Neural crest cell (in vitro differentiated cells): ENCODE measurements around the gene SORCS2. TPM values are rescaled to one million over a fixed set of nuclear protein-coding genes. Genes with fewer than 3 reads are reported as not detected.

Experiments used
- DNase-seq: peaks from one replicate; pipeline ENCODE4 v3.0.0; 2021; ENCODE audit warnings: low read depth, mixed read lengths, low spot score
- H3K27ac Mint-ChIP-seq: one replicate; pipeline ENCODE4 v1.8.0; 2021; ENCODE audit warnings: mild to moderate bottlenecking, mixed read lengths; ENCODE audit not compliant: unreplicated experiment
- H3K27me3 Mint-ChIP-seq: 2 replicates; pipeline ENCODE4 v1.8.0; 2021; ENCODE audit warnings: low read depth, mild to moderate bottlenecking, mixed read lengths
- H3K36me3 Mint-ChIP-seq: 2 replicates; pipeline ENCODE4 v1.8.0; 2021; ENCODE audit warnings: low read depth, mild to moderate bottlenecking, mixed read lengths
- H3K4me1 Mint-ChIP-seq: 2 replicates; pipeline ENCODE4 v1.8.0; 2021; ENCODE audit warnings: mixed read lengths
- H3K4me3 Mint-ChIP-seq: one replicate; pipeline ENCODE4 v1.8.0; 2021; ENCODE audit warnings: mild to moderate bottlenecking, mixed read lengths
- H3K9me3 Mint-ChIP-seq: 2 replicates; pipeline ENCODE4 v1.8.0; 2021; ENCODE audit warnings: mixed read lengths
- total RNA-seq: library from RNA; stranded (reverse); gene quantifications from 2 replicates; pipeline ENCODE4 v1.2.1, GENCODE V29; 2021
- TF ChIP-seq, protein P1 (sequence below): fragments of 200-600 bp; sonication (generic); conservative IDR thresholded peaks from 2 replicates; pipeline ENCODE4 v1.5.0; 2021; ENCODE audit warnings: antibody characterized with exemption, mild to moderate bottlenecking

Gene SORCS2
- total RNA-seq, 1 donor from 2014 or later: 1.1 TPM

DNA sequence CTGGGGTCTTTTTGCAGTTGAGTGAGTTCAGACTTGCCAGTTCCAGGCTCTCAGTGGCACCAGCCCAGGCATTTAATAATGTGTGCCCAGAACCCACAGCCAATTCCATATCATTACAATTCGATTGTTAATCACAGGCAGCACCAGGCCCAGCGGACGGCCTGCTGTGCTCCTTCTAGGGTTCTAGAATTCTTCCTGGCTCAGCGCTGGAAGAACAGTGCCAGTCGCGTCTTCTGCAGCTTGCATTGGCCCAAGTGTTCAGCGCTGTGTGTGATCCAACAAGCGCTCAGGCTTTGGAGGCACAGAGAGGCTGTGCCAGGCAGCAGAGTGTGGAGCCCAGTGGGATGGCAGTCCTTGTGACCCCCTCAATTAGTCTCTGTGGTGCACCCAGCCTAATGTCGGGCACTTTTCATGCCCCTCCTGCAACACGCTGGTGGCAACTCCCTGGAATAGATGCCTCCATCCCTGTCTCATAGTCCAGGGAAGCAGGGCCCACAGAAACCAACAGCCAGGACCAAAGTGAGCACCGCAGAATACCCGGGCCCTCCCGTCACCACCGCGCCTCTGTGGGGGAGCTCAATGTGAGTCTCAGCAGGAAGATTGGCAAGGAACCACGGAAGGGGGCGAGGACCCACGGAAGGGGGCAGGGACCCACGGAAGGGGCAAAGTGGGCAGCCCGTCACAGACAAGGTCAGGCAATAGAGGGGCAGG is 554.2 kb downstream of the SORCS2 start:
- no peak for DNase-seq
- TF ChIP-seq, protein P1, sequence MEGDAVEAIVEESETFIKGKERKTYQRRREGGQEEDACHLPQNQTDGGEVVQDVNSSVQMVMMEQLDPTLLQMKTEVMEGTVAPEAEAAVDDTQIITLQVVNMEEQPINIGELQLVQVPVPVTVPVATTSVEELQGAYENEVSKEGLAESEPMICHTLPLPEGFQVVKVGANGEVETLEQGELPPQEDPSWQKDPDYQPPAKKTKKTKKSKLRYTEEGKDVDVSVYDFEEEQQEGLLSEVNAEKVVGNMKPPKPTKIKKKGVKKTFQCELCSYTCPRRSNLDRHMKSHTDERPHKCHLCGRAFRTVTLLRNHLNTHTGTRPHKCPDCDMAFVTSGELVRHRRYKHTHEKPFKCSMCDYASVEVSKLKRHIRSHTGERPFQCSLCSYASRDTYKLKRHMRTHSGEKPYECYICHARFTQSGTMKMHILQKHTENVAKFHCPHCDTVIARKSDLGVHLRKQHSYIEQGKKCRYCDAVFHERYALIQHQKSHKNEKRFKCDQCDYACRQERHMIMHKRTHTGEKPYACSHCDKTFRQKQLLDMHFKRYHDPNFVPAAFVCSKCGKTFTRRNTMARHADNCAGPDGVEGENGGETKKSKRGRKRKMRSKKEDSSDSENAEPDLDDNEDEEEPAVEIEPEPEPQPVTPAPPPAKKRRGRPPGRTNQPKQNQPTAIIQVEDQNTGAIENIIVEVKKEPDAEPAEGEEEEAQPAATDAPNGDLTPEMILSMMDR: no peak
- Mint-ChIP-seq H3K27me3 (no peaks in the 10 kb centered on the region), H3K9me3 (no peaks in the 10 kb centered on the region), H3K4me1 (no peaks in the 10 kb centered on the region), H3K36me3 (no peaks in the 10 kb centered on the region), H3K4me3 (no peak overlapping the region), H3K27ac (no peak overlapping the region)

DNA sequence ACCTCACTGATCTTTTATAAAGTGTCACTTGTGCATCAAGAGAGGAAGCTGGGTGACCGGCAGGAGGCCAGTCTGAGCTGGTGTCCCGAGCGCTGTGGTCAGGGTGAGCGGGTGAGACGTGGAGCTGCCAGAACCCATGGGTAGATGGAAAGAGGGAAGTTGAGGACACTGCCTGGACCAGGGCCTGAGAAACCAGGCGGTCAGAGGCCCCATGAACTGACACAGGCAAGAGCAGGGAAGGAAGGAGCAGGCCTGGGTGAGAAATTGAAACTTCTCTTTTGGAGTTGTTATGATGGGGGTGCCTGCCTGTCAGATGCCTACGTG is 554.7 kb downstream of the SORCS2 start:
- Mint-ChIP-seq H3K4me1 (no peaks in the 10 kb centered on the region), H3K27me3 (no peaks in the 10 kb centered on the region), H3K36me3 (no peaks in the 10 kb centered on the region), H3K9me3 (no peaks in the 10 kb centered on the region), H3K4me3 (no peak overlapping the region), H3K27ac (no peak overlapping the region)
- TF ChIP-seq, protein P1: no peak
- no peak for DNase-seq

DNA sequence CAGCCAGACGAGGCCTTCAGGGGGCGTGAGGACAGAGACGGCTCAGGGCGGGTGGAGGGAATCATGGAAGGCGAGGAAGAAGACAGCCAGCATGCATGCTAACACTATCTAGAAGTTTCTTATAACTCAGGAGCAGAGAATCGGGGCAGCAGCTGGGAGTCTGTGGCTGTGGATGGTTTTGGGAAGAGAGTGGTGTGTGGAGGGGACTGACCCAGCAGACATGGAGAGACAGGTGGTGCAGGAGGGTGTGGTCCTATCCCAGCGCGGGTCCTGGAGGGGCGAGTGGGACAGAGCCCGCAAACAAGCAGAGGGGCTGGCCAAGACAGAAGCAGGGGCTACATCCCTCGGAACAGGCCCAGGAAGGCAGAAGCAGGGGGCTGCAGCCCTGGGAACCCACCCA is 555.2 kb downstream of the SORCS2 start:
- Mint-ChIP-seq H3K4me1 (no peaks in the 10 kb centered on the region), H3K4me3 (no peak overlapping the region), H3K27me3 (no peaks in the 10 kb centered on the region), H3K9me3 (no peaks in the 10 kb centered on the region), H3K27ac (no peak overlapping the region), H3K36me3 (no peaks in the 10 kb centered on the region)
- TF ChIP-seq, protein P1: no peak
- DNase-seq: no peak

DNA sequence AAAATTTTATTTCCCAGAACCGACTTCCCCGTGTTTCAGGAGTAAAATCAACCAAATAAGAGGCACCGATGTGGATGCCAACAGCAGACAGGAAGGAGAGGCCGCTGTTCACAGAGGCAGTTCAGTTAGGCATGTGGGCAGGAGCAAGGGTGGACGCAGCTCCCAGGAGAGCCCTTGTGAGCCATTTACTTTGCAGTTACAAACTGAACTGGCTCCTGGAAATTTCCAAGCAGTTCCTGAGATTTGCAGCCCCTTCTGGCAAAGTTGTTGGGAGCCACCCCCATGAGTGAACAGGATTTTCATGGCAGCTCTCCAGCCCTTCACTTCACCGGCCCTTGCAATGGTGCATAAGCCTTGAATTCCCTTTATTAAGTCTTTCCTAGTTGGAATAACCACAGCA is 558.2 kb downstream of the SORCS2 start:
- Mint-ChIP-seq H3K4me3 (no peak overlapping the region), H3K9me3 (no peaks in the 10 kb centered on the region), H3K4me1 (no peaks in the 10 kb centered on the region), H3K36me3 (no peaks in the 10 kb centered on the region), H3K27me3 (peaks cover 2% of the 10 kb centered on the region), H3K27ac (no peak overlapping the region)
- TF ChIP-seq, protein P1: no peak
- no peak for DNase-seq

DNA sequence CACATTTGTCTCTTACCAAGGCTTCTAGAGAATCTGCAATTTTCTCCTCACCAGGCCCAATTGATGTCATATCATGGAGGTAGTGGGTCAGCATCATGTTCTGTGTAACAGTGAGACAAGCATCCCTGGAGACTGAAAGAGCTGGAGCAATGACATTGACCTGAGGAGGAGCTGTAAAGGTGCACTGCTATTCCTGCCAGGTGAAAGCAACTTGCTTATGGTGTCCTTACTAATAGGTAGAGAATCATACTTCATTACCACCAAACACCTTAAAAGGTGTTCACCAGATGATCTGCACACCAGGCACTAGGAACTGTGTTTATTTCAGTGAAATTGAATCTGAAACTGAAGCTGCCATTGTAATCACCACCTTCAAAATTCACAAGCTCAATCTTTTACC is 558.6 kb downstream of the SORCS2 start:
- H3K36me3 Mint-ChIP-seq: no peaks in the 10 kb centered on the region
- H3K4me1 Mint-ChIP-seq: no peaks in the 10 kb centered on the region
- H3K27me3 Mint-ChIP-seq: peaks cover 2% of the 10 kb centered on the region
- H3K4me3 Mint-ChIP-seq: no peak overlapping the region
- TF ChIP-seq, protein P1: no peak
- H3K27ac Mint-ChIP-seq: no peak overlapping the region
- no peak for DNase-seq
- no peaks in the 10 kb centered on the region for H3K9me3 Mint-ChIP-seq
